Motor neuron (in vitro differentiated cells): ENCODE results near the gene GPR89B. TPM values are rescaled to one million over a fixed set of nuclear protein-coding genes. Genes with fewer than 3 reads are reported as not detected.
"Not testable (repeated sequence)": the region's sequence is repeated elsewhere in the genome, so short reads cannot be mapped to it uniquely, and the experiment has no call there.

Experiments
- ATAC-seq, 8 experiments: fragments of 200-7000 bp; cut with Tn5 transposase; replicated peaks in 6 of 8; 2 replicates each; pipeline ENCODE4 v1.8.0; 2021; ENCODE audit warnings: mild to moderate bottlenecking in 8 of 8, moderate library complexity in 8 of 8
- H3K27ac ChIP-seq, 2 donors: fragments of 250-450 bp; sonication (Bioruptor Pico); 2 replicates each; pipeline ENCODE4 v1.9.0; 2021; ENCODE audit warnings: antibody characterized with exemption in 2 of 2, mild to moderate bottlenecking in 2 of 2, moderate library complexity in 1 of 2
- H3K4me1 ChIP-seq, 2 donors: fragments of 250-450 bp; sonication (Bioruptor Pico); replicated peaks in 1 of 2; 2 replicates each; pipeline ENCODE4 v1.6.1; 2021; ENCODE audit warnings: antibody characterized with exemption in 2 of 2, mild to moderate bottlenecking in 2 of 2, moderate library complexity in 1 of 2
- H3K4me3 ChIP-seq, 5 donors: fragments of 250-450 bp; sonication (Bioruptor Pico); 2 replicates each; pipeline ENCODE4 v1.9.0; 2021; ENCODE audit warnings: antibody characterized with exemption in 5 of 5, mild to moderate bottlenecking in 5 of 5, moderate library complexity in 4 of 5
- WGBS, 10 experiments: fragments of 450-650 bp; shearing (Covaris generic); methylation state at CpG; one replicate each; pipeline ENCODE4 v1.0.0; 2022; 5-methylcytosine and 5-hydroxymethylcytosine counted together
- in situ Hi-C, 9 experiments: fragments of 400-800 bp; cut with MboI; loops; one replicate each; pipeline ENCODE4 v1.15.0; 2021; ENCODE audit warnings: low sequenced_read_pairs in 9 of 9, low pct_unique_long_range_greater_than_20kb in 2 of 9; ENCODE audit not compliant: unreplicated experiment in 9 of 9
- total RNA-seq, 8 experiments: library from RNA; unstranded; fragments of 300-600 nt; gene quantifications; 2 replicates each; pipeline versions ENCODE4 v1.2.3 to v1.2.4, GENCODE V29; 2022

Gene GPR89B
- total RNA-seq, 8 experiments from 2014 or later: 15.9 to 28.1 (median 23.2) TPM

DNA sequence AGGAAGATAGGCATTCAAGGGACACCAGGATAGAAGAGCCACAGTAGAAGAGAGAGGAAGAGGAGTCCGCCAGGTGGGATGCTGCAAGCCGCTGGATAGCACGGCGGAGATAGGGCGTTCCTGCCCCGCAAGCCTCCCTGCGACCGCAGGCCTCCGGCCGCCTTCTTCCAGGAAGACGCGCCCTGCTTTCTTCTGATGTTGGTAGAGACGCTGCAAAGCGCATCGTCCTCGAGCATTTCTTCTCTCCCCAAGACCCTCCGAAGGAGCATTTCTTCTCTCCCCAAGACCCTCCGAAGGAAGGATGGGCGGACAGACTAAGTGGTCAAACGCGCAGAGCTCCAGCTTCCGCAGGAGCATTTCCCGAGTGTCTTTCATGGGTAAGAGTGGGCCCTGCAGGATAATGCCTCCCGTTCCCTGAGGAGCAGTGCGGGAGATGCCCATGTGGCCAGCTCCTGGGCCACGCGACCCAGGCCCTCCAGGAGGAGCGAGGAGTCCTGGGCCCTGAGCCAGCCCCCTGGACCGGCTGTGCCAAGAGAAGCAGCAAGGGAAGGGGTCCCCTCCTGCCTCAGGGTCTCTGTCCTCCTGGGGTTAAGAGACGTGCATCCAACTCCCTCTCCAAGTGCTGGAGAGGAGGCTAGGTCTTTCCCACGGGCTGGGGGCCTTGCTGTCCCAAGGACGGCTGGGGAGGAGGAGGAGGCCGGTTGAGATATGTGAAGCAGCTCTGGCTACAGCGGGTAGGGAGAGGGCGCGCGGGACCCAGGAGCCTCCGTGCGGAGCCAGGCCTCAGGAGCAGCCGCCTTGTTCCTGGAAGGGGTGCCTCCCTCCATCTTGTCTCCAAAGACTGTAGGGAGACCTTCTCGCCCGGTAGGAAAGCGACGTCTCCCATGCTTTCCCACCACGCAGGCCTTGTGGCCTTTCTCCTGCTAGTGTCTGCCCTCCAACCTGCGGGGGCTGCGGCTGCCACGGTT is 85.2 kb downstream of the GPR89B start:
- H3K4me3 ChIP-seq, H3K27ac ChIP-seq, H3K4me1 ChIP-seq, in situ Hi-C loops: not testable (repeated sequence)
- 16 to 97% (median 82%) methylated on average over 2 to 19 of the region's 48 CpGs; no CpG with 5 or more reads in 3 of the 10 experiments for WGBS, 10 experiments
- ATAC-seq: peak in 6 of 8 experiments; percentile 10 to 43 (median 24)

DNA sequence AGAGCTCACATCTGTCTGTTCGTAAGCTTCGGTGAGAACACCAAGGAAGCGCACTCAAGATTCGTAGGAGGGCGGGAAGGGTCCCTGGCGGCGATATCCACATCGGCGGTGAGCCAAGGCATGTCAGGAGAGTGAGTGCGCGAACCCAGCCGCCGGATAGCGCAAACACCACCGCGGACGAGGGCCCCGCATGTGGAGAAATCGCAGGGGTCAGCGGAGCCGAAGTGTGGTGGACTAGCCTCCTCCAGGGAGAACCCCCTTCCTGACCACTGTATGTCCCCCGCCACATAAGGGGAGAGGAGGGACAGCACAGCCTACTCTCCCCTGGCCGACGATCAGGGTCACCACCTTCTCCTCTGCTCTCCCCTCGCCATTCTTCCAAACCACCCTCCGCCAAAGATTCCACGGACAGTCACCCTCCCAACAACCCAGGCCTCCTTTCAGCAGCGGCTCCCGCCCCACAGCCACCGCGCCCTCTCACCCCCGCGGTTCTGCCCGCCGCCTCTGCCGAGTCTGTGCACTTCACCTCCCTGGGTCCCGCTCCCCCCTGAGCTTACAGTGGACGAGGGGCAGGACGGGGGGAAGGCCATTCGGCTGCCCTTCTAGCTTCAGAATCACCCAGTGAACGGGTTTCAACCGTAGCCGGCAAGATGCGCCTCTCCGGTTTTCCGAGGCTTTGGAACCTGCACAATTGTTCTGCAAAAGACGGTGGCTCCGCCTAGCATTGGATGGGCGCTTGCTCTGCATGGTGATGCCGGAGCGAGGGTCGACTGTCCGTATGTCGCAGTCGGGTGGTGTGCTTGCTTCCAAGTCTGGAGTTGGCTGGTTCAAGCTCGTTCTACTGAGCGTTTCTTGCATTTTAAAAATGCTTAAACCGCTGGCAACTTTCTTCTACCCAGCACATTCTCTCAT is 86.3 kb downstream of the GPR89B start:
- H3K27ac ChIP-seq, in situ Hi-C loops, H3K4me1 ChIP-seq: not testable (repeated sequence)
- peak overlapping the region in 2 of 5 donors; percentile 28 to 31 for H3K4me3 ChIP-seq
- peak; percentile 61 to 74 (median 71) for ATAC-seq
- WGBS, 10 experiments: no CpG with 5 or more reads among the region's 58 CpGs

DNA sequence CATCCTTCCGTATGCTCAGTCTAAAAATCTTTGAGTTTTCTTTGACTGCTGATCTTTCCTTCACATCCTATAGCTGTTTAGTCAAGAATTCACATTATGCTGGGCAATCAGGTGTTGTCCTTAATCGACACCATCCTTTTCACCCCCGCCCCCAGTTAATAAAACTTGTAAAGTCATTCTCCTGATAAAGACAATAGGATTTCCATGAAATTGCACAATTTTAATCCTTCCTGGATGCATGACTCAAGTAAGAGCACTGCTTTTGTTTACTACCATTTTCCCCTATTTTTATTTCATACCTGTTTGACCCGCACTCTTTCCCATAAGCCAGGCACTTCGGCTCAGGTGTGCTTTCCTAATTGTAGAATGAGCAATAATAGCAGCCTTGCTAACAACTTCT is 96.7 kb downstream of the GPR89B start:
- H3K27ac ChIP-seq, H3K4me1 ChIP-seq, in situ Hi-C loops, ATAC-seq, H3K4me3 ChIP-seq: not testable (repeated sequence)
- 79 to 100% (median 93%) methylated on average over 2 to 4 of the region's 5 CpGs; no CpG with 5 or more reads in 5 of the 10 experiments for WGBS, 10 experiments

- WGBS, 10 experiments: no CpG with 5 or more reads among the region's 4 CpGs
- in situ Hi-C loops, H3K4me3 ChIP-seq, H3K4me1 ChIP-seq, ATAC-seq, H3K27ac ChIP-seq: not testable (repeated sequence)
Measured at GRCh38 chr1:148027004-148027403, 98.8 kb downstream of the GPR89B start.

DNA sequence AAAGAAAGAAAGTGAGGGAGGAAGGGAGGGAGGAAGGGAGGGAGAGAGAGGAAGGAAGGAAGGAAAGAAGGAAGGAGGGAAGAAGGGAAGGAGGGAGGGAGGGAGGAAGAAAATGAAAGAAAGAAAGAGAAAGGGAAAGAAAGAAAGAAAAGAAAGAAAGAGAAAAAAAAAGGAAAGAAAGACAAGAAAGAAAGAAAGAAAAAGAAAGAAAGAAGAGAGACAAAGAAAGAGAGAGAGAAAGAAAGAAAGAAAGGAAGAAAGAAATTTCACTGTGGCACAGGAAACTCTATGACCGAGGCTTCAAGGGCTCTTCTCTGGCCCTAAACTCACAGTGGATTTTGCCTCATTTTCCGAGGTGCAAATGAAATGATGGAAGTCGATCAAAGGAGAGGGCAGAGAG is 104.0 kb downstream of the GPR89B start:
- ATAC-seq, H3K4me3 ChIP-seq, H3K4me1 ChIP-seq, H3K27ac ChIP-seq, in situ Hi-C loops: not testable (repeated sequence)
- WGBS, 10 experiments: 54 to 83% methylated on average over 1 of the region's 3 CpGs; no CpG with 5 or more reads in 8 of the 10 experiments

- H3K27ac ChIP-seq, H3K4me3 ChIP-seq, in situ Hi-C loops, H3K4me1 ChIP-seq: not testable (repeated sequence)
- peak; percentile 67 to 91 (median 78) for ATAC-seq
- WGBS, 10 experiments: no CpG with 5 or more reads among the region's 25 CpGs
Measured at GRCh38 chr1:148032690-148033089, 104.5 kb downstream of the GPR89B start.

- no CpG with 5 or more reads among the region's 16 CpGs for WGBS, 10 experiments
- H3K4me1 ChIP-seq, H3K27ac ChIP-seq, in situ Hi-C loops, H3K4me3 ChIP-seq: not testable (repeated sequence)
- peak in 3 of 8 experiments; percentile 16 to 39 (median 36) for ATAC-seq
Measured at GRCh38 chr1:148033147-148033546, 104.9 kb downstream of the GPR89B start.

DNA sequence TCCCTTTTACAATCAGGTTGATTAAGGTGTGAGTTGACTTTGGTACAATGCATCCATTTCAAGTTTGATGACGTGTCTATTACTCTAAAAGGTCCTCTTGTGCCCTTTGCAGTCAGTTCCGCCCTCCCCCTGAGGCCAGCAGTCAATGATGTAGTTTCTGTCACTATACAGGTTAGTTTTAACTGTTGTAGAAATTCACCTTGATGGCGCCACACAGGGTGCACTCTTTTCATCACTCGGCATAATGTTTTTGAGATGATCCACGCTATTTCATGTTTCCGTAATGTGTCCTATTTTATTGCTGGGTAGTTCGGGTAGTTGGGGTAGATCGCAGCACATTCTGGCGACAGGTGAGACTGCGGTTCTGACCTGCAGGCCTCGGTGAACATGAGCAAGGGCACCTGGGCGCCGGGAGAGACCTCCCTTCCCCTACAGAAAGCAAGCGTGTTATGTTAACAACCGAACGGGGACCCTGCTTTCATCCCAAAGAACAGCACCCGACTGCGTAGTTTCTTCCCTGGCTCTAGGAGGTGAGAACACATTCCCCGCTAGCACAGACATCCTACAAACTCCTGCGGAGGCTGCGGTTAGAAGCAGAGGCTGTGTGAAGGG is 109.7 kb downstream of the GPR89B start:
- WGBS, 10 experiments: no CpG with 5 or more reads among the region's 21 CpGs
- H3K4me3 ChIP-seq: peak overlapping the region; percentile 3 to 37 (median 19)
- ATAC-seq: not testable (repeated sequence)

GRCh38 chr1:148038462-148039333 is 110.5 kb downstream of the GPR89B start:
- ATAC-seq: peak; percentile 78 to 90 (median 86)
- H3K27ac ChIP-seq, in situ Hi-C loops, H3K4me1 ChIP-seq: not testable (repeated sequence)
- WGBS, 10 experiments: 0% methylated on average over 6 of the region's 38 CpGs; no CpG with 5 or more reads in 9 of the 10 experiments
- peak overlapping the region; percentile 3 to 37 (median 19) for H3K4me3 ChIP-seq

More for the DNA sequence above, 109.7 kb downstream of the GPR89B start:
- H3K4me1 ChIP-seq, H3K27ac ChIP-seq, in situ Hi-C loops: not testable (repeated sequence)
